ENCODE measurements around the gene TSPAN7.

DNA sequence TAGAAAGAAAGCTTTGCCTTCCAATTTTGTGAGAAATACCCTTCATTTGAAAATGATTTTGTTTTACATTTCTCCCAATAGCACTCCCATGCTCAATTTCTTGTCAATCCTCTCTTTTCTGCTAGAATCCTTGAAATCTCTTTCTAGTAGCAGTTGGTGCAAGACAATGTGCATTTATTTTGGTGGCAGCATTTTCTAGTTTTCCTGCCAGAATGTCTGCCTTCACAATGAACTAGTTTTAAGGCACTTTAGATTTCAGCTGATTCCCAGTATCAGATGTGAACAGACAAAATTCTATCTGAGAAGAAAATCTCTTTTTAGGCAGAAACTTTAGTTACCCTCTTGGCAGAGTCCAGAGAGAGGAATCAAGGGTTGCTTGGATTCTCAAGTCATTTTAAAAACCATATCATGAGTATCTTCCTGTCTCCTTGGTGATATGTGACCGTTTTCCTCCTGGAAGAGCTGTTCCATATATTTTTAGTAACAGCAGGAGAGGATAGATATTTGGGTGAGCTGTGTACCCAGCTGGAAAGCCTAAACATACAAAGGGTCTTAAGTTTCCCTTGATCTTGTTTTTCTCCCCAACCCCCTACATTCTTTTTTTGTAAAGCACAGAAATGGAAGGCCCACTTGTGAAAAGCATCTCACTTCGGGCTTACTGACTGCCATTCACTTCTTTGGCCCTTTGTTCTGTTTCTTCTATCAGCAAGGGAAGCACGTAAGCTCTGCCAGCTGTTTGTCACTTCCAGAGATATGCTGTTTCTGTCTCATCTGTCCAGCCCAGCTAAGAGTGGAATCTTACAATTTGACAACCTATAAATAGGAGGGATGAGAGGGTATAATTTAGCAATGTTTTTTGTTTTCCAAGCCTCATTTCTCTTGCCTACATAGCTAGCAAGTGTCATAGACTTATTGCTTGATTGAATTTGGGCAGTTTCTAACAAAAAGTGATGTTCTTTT, 38.7 kb downstream of the TSPAN7 start:
- TF ChIP-seq POLR2A (IDR thresholded peaks at IDR 0.05; ENCODE audit: low read length) (no peak), GATA1 (IDR thresholded peaks at IDR 0.05; ENCODE audit: low read depth, low read length) (no peak)
